Measurements from ENCODE around the gene POFUT1.
"Not testable (repeated sequence)": the region's sequence is repeated elsewhere in the genome, so short reads cannot be mapped to it uniquely, and the experiment has no call there.

The POFUT1 gene

DNA sequence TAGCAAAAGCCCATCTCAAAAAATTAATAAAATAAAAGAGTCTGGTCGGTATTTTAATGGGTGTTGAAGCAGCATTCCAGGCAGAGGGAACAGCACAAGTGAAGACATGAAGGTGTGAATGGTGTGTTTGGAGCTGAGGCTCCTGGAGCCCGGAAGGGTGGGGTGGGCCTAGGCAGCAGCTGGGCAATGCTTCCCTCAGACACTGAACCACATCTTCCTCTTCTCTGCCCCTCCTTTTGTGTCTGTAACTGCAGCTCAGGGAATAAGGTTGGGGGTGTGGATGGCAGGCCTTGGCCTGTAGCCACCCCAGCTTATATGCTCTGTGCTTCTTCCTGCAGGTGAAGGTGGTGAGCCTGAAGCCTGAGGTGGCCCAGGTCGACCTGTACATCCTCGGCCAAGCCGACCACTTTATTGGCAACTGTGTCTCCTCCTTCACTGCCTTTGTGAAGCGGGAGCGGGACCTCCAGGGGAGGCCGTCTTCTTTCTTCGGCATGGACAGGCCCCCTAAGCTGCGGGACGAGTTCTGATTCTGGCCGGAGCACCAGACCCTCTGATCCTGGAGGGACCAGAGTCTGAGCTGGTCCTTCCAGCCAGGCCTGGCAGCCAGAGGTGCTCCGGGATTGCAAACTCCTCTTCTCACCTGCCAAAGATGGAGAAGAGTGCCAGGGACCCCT, 26.6 kb downstream of the POFUT1 start:
- no peak for DNase-seq

DNA sequence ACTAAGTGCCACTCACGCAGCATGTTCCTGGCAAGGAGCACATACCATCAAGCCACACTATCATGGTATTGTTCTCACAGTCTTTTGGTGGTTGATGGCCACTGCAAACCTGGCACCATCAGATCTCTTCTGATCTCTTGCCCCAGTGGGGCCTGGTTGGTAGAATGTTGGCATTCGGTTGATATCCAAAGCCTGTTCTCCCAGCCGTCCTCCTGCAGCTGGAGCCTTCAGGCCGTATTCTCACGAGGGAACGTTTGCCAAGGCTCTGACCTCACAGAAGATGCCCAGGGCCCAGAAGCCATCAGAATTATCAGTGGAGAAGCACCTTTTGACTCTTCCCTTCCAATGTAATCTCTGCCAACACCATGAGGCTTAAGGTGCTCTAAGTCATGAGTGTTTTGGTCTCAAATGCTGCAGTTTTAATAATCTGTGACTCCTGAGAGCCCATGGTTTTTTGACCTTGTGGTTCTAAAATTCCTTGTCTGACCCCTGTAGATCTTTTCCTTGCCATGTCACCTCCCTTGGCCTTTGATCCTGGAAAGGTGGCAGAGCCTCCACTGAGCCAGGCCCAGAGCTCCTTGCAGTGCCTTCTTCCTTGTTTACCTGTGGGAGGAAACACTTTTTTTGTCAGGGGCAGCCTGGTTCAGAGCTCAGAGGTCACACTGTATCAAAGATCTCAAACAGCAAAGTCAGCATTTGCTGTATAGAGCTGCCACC, 27.8 kb downstream of the POFUT1 start:
- no peak for DNase-seq

GRCh38 chr20:32236048-32236533, 28.4 kb downstream of the POFUT1 start:
- no peak for DNase-seq

- no peak for DNase-seq
Observed at GRCh38 chr20:32236819-32237218, 29.1 kb downstream of the POFUT1 start.

DNA sequence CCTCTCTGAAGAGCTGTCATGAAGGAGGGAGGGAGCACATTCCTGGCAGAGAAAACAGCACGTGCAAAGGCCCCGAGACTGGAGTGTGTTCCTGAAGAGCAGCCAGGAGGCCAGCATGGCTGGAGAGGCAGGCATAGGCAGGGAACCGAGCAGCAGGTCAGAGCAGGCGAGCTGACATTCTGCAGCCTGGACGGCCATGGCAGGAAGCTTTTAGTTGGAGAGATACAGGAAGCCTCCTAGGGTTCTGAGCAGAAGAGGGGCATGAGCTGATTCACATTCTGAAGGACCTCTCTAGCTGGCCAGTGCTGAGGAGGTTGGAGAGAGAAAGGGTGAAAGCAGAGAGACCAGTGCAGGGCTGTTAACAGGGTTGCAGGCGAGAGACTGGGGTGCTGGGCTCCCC, 29.7 kb downstream of the POFUT1 start:
- DNase-seq: no peak

GRCh38 chr20:32238483-32239425, 31.1 kb downstream of the POFUT1 start:
- no peak for DNase-seq

DNA sequence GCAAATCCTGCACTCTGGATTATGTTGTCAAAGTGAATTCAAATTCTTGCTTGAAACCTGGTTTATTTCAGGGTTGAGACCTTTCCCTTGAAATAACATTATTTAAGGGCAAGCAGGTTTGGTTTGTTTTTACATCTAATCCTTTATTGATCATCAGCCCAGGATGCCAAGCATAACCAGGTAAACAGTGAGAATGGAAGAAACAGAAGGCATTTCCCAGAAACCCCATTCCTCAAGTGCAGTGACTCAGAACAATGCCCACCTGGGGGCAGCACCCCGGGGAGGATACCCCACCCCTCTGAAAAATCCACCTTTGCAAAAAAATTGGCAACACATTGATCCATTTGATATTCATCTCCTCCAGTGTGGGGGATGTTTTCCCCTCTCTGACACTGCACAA, 32.5 kb downstream of the POFUT1 start:
- no peak for DNase-seq

- DNase-seq: no peak
Observed at GRCh38 chr20:32241807-32242206, 34.1 kb downstream of the POFUT1 start.

GRCh38 chr20:32244150-32244823, 36.6 kb downstream of the POFUT1 start:
- DNase-seq: no peak

DNA sequence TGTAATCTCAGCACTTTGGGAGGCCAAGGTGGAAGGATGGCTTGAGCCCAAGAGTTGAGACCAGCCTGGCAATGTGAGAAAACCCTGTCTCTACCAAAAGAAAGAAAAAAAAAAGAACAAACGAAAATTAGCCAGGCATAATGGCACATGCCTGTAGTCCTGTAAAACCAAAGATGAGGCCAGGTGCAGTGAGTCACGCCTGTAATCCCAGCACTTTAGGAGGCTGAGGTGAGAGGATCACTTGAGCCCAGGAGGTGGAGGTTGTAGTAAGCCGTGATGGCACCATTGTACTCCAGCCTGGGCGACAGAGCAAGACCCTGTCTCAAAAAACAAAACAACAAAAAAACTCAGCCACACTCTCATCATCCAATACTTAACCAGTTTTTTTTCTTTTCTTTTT, 37.3 kb downstream of the POFUT1 start:
- no peak for DNase-seq

GRCh38 chr20:32246208-32246607, 38.5 kb downstream of the POFUT1 start:
- DNase-seq: not testable (repeated sequence)

DNA sequence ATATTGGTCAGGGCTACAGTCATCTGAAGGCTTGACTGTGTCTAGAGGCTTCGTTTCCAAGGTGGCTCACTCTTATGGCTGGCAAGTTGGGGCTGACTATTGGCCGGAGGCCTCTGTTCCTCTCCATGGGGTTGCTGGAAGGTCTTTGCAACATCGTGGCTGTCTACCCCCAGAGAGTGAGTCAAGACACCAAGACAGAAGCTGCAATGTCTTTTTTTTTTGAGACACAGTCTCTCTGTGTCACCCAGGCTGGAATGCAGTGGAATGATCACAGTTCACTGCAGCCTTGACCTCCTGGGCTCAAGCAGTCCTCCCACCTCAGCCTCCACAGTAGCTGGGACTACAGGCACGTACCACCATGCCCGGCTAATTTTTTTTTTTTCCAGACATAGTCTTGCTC, 40.4 kb downstream of the POFUT1 start:
- DNase-seq: no peak

DNA sequence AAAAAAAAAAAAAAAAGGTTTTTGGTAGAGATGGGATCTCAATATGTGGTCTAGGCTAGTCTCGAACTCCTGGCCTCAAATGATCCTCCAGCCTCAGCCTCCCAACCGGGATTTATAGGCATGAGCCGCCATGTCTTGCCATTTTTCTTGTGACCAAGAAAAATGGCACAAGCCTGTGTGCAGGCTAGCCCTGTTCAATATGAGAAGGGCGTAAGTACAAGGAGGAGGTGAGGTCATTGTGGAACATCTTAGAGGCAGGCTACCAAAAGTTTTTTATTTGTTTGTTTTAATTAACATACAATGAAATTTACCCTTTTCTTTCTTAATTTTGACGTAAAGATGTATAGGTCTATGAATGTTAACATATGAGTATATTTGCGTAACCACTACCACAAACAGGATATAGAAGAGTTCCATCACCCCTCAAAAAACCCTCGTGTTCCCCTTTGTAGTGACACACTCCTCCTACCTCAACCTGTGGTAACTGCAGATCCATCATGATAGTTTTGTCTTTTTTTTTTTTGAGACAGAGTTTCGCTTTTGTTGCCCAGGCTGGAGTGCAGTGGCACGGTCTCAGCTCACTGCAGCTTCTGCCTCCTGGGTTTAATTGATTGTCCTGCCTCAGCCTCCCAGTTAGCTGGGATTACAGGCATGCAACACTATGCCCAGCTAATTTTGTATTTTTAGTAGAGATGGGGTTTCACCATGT, 41.5 kb downstream of the POFUT1 start:
- no peak for DNase-seq

- DNase-seq: no peak
Observed at GRCh38 chr20:32251470-32251869, 43.8 kb downstream of the POFUT1 start.

DNA sequence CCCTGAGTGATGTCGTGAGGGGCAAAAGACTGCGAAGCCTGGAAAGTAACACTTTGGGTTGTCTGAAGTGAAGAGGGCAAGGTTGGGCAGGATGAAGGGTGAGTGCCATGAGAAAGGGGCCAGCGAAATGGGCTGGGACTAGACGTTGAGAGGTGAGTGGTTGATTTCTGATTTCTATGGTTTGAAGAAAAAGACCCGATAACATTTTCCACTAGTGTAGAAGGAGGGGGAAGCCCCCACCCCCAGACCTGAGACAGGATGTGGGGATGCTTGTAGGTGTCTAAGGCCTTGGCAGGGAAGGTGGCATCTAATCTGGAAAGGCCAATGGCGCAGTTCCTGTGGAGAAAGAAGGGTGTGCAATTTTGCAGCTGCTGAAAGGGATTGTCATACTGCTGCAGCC, 44.5 kb downstream of the POFUT1 start:
- DNase-seq: no peak

DNA sequence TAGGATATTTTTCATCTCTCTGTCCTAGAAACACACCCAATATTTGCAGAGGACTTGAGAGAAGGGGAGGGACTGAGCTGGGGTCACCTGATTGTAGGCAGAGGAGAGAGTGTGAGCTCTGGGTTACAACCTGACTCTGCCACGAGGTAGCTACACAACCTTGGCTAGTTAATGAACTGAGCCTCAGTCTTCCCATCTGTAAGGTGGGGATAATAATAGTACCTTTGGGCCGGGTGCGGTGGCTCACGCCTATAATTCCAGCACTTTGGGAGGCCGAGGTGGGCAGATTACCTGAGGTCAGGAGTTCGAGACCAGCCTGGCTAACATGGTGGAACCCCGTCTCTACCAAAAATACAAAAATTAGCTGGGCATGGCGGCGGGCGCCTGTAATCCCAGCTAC, 53.3 kb downstream of the POFUT1 start:
- DNase-seq: not testable (repeated sequence)

DNA sequence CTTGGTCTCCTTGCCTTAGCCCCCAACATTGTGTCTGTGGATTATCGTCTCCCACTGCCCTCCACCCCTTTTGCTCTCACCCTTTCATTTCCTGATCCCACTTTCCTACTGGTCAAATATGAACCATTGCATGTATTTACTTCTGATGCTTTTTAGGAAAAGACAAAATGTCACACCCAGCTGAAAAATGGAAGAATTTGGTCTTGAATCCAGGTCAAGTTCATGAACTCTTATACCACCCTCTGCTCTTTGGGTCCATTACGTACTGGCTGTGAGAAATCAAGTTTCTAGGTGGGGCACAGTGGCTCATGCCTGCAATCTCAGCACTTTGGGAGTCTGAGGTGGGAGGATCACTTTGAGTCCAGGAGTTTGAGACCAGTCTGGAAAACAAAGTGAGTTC, 54.0 kb downstream of the POFUT1 start:
- DNase-seq: no peak

GRCh38 chr20:32263398-32263954, 55.8 kb downstream of the POFUT1 start:
- DNase-seq: no peak

DNA sequence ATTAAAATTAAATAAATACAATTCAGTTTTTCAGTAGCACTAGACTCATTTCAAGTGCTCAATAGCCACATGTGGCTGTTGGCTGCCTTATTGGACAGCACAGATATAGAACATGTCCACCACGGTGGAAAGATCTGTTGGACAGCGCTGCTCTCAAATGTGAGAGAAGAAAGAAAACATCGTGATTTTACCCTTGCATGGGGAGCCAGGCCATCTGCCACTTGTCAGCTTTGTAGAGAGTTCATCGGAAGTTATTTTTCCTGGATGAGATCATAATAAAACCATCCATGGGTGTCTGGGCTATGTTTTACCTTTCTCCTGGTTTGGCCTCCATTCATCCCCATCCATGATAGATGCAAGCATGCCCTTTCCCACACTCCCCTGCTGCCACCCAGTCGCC, 63.9 kb downstream of the POFUT1 start:
- DNase-seq: no peak

- no peak for DNase-seq
Observed at GRCh38 chr20:32274359-32274758, 66.7 kb downstream of the POFUT1 start.
